BJ (cell line): ENCODE data around the gene ASB8. TPM values are rescaled to one million over a fixed set of nuclear protein-coding genes. Genes with fewer than 3 reads are reported as not detected.

Experiments
- CTCF ChIA-PET: fragments of 350-600 bp; formaldehyde crosslinking; extraction: SDS; loops from one replicate; lab custom pipeline; 2021; ENCODE audit warnings: antibody characterized with exemption, inconsistent platforms; lab: Yijun Ruan, JAX
- POLR2A ChIA-PET: fragments of 300-600 bp; sonication (Branson Sonifier 250); formaldehyde crosslinking; extraction: SDS; loops from one replicate; lab custom pipeline; 2021; ENCODE audit warnings: antibody characterized with exemption; lab: Charles Lee
- DNase-seq: peaks from one replicate; pipeline ENCODE4 v3.0.0-alpha.2; 2011; ENCODE audit warnings: low read depth
- H3K27me3 ChIP-seq: 2 replicates; pipeline ENCODE4 v1.6.0; 2011; ENCODE audit warnings: low read length; ENCODE audit not compliant: control insufficient read depth, insufficient read depth
- H3K36me3 ChIP-seq: 2 replicates; pipeline ENCODE4 v1.5.1; 2011; ENCODE audit warnings: low read length; ENCODE audit not compliant: control insufficient read depth, insufficient read depth
- H3K4me3 ChIP-seq: 2 replicates; pipeline ENCODE4 v1.5.1; 2011; ENCODE audit warnings: low read depth, mild to moderate bottlenecking, control low read depth, low read length
- CTCF ChIP-seq: IDR thresholded peaks from 2 replicates; pipeline ENCODE4 v1.5.1; 2011; ENCODE audit warnings: low read depth, mild to moderate bottlenecking, control low read depth, inconsistent platforms, low read length, moderate library complexity; ENCODE audit not compliant: insufficient read depth
- polyA plus RNA-seq: library from polyadenylated mRNA; depleted of rRNA; stranded (reverse); fragments of >200 nt; gene quantifications from 2 replicates; pipeline ENCODE4 v1.2.3, GENCODE V29; 2011

ASB8 gene
- polyA plus RNA-seq, 1 experiment: 31.1 TPM

DNA sequence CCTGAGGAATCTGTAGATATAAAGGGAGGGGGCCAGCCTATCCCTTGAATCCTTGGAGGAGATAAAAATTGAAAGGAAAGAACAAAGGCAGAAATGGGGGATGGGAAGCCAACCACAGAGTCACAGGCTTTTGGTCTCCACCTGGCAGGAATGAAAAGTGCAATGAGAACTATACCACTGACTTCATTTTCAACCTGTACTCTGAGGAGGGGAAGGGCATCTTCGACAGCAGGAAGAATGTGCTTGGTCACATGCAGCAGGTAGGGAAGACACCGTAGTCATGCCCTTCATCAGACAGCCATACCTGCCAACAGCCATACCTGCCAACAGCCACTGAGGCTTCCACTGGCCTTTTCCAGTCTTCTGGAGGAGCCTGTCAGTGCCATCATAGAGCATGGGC is 13.4 kb downstream of the ASB8 start:
- CTCF ChIA-PET: interaction anchor here (1.0 kb wide), 1 partner anchor 133 kb away, joined by 3 read pairs; no protein-coding TSS in a partner anchor
- H3K36me3 ChIP-seq: peaks cover 28% of the 10 kb centered on the region
- no peak for DNase-seq

DNA sequence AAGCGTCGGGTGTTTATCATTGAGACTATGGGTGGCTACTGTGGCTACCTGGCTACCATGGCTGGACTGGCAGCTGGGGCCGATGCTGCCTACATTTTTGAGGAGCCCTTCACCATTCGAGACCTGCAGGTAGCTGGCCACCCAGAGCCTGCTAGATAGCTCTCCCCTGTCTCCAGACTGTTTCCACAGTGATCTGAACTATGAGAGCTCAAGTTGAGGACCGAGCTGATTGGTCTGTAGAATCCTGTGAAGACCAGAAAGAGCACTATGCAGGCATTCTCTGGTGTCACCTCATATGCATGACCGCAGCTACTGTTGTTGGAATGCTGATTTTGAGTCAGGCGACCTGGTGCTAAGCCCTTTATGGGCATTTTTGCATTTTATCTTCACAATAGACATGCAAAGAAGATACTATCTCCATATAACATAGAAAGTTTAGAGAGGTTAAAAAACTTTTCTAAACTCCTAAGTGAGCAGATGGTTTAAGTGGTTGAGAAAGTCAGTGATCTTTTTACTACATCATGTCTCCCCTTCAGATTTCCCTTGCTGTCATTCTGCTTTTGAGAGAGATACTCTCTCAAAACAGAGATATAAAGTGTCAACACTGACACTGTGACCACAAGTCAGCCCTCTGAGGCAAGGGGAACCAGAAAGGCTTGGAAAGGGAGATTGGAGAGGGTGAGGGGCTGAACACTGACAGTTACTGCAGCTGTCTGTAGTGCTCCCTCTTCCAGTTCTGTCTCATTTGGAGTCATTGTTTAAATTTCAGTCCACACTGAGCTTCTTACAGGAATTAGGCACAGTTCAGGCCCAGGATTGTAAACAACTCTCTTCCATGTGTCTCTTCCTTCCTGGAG is 14.3 kb downstream of the ASB8 start:
- POLR2A ChIA-PET: no interaction called here

More for the DNA sequence above, 13.4 kb downstream of the ASB8 start:
- no peaks in the 10 kb centered on the region for H3K27me3 ChIP-seq
- no peak for TF ChIP-seq CTCF
- POLR2A ChIA-PET: no interaction called here
- H3K4me3 ChIP-seq: no peak overlapping the region

GRCh38 chr12:48135027-48135426 is 22.3 kb downstream of the ASB8 start:
- ChIA-PET CTCF (no interaction called here), POLR2A (no interaction called here)
- no peak overlapping the region for H3K4me3 ChIP-seq
- peaks cover 29% of the 10 kb centered on the region for H3K36me3 ChIP-seq
- no peaks in the 10 kb centered on the region for H3K27me3 ChIP-seq
- DNase-seq: no peak
- no peak for TF ChIP-seq CTCF

More for the DNA sequence above, 14.3 kb downstream of the ASB8 start:
- no peaks in the 10 kb centered on the region for H3K27me3 ChIP-seq
- no peak for TF ChIP-seq CTCF
- H3K36me3 ChIP-seq: peaks cover 29% of the 10 kb centered on the region
- CTCF ChIA-PET: interaction anchor here (1.0 kb wide), 1 partner anchor 132 kb away, joined by 3 read pairs; no protein-coding TSS in a partner anchor
- H3K4me3 ChIP-seq: no peak overlapping the region
- no peak for DNase-seq

- ChIA-PET POLR2A (no interaction called here), CTCF (interaction anchor here (1.6 kb wide), 1 partner anchor 16 kb away, joined by 3 read pairs; no protein-coding TSS in a partner anchor)
- Histone ChIP-seq H3K36me3 (peaks cover 21% of the 10 kb centered on the region), H3K27me3 (no peaks in the 10 kb centered on the region), H3K4me3 (no peak overlapping the region)
- no peak for TF ChIP-seq CTCF
- no peak for DNase-seq
These were observed 24.5 kb downstream of the ASB8 start for GRCh38 chr12:48132826-48133225.

DNA sequence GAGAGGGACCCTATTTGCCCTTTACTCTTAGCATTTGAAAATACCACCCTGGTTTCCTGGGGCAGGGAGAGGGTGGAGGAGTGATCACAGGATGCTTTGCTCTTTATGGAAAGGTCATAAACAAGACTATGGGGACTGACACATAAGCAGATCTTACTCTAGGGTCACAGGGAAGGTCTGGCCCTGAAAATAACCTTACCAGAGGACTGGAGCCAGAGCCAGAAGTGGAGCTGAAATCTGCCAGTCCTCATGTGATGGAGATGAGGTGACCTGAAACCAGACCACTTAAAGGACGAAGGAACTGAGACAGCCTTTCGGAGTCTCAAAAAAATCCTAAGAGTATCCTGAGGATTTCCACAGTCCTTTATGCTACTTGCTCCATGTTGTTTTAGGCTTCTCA is 25.8 kb downstream of the ASB8 start:
- Histone ChIP-seq H3K27me3 (no peaks in the 10 kb centered on the region), H3K36me3 (peaks cover 17% of the 10 kb centered on the region), H3K4me3 (no peak overlapping the region)
- CTCF ChIA-PET: interaction anchor here (1.6 kb wide), 1 partner anchor 18 kb away, joined by 3 read pairs; no protein-coding TSS in a partner anchor
- no peak for TF ChIP-seq CTCF
- POLR2A ChIA-PET: no interaction called here
- DNase-seq: no peak
